ENCODE measurements around the gene CLCNKA.

DNA sequence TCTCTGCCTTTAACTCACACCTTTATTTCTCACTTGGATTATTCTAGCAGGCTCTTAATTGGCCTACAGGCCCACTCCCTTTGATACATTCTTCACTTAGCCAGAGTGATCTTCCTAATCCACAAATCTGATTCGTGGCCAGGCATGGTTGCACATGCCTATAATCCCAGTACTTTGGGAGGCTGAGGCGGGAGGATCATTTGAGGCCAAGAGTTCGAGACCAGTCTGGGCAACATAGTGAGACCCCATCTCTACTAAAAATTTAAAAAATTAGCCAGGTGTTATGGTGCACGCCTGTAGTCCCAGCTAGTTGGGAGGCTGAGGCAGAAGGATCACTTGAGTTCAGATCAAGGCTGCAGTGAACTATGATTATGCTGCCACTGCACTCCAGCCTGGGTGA, 48.1 kb upstream of the CLCNKA start:
- TF ChIP-seq, protein P1, sequence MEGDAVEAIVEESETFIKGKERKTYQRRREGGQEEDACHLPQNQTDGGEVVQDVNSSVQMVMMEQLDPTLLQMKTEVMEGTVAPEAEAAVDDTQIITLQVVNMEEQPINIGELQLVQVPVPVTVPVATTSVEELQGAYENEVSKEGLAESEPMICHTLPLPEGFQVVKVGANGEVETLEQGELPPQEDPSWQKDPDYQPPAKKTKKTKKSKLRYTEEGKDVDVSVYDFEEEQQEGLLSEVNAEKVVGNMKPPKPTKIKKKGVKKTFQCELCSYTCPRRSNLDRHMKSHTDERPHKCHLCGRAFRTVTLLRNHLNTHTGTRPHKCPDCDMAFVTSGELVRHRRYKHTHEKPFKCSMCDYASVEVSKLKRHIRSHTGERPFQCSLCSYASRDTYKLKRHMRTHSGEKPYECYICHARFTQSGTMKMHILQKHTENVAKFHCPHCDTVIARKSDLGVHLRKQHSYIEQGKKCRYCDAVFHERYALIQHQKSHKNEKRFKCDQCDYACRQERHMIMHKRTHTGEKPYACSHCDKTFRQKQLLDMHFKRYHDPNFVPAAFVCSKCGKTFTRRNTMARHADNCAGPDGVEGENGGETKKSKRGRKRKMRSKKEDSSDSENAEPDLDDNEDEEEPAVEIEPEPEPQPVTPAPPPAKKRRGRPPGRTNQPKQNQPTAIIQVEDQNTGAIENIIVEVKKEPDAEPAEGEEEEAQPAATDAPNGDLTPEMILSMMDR (conservative IDR thresholded peaks at IDR 0.05; ENCODE audit: low read length), result no peak
- TF ChIP-seq EZH2phosphoT487 (IDR thresholded peaks at IDR 0.05; ENCODE audit: borderline replicate concordance, low read depth, low read length), result no peak
